Muscle layer of duodenum (tissue), 2 donors: ENCODE data around the gene NISCH.

Experiments used
- H3K27ac ChIP-seq: one replicate; pipeline ENCODE4 v1.7.0; 2013; ENCODE audit warnings: mild to moderate bottlenecking, low read length
- H3K27me3 ChIP-seq: one replicate; pipeline ENCODE4 v1.7.0; 2013; ENCODE audit warnings: low read depth, mild to moderate bottlenecking, control low read depth, low read length
- H3K36me3 ChIP-seq, 2 donors: one replicate each; pipeline ENCODE4 v1.7.0; 2013; ENCODE audit warnings: low read length in 2 of 2, control low read depth in 1 of 2, mild to moderate bottlenecking in 1 of 2; ENCODE audit not compliant: insufficient read depth in 2 of 2, control insufficient read depth in 1 of 2
- H3K4me1 ChIP-seq, 2 donors: one replicate each; pipeline ENCODE4 v1.7.0; 2013; ENCODE audit warnings: low read length in 2 of 2, mild to moderate bottlenecking in 2 of 2, control low read depth in 1 of 2, moderate library complexity in 1 of 2; ENCODE audit not compliant: insufficient read depth in 2 of 2, control insufficient read depth in 1 of 2
- H3K4me3 ChIP-seq, 2 donors: one replicate each; pipeline ENCODE4 v1.7.0; 2013; ENCODE audit warnings: low read length in 2 of 2, low read depth in 1 of 2, mild to moderate bottlenecking in 1 of 2
- H3K9me3 ChIP-seq, 2 donors: one replicate each; pipeline ENCODE4 v1.7.0; 2013; ENCODE audit warnings: low read length in 2 of 2, control low read depth in 1 of 2, mild to moderate bottlenecking in 1 of 2; ENCODE audit not compliant: control insufficient read depth in 1 of 2
- donor health status: healthy.

Gene NISCH

DNA sequence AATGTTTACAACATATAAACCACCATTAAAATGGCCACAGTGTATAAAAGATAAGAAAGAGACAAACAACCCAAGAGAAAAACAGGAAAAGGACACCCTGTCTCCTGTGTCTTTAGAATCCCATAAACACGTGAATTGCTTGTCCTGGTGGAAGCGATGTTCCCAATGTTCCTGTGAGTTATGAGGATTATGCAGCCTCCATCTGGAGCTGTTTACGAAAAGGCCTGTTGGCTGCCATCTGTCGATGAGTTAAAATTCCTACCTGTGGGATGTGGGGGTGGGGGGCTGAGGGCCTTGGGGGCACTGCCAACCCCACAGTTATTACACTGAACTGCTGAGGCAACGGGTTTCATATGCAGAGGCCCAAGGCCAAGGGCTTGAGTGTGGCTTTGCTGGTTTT is 13.6 kb downstream of the NISCH start:
- Histone ChIP-seq H3K27me3 (no peaks in the 10 kb centered on the region), H3K27ac (no peak overlapping the region), H3K4me3 (no peak overlapping the region), H3K9me3 (no peaks in the 10 kb centered on the region), H3K4me1 (peaks cover 11 to 19% of the 10 kb centered on the region in 2 donors), H3K36me3 (peaks cover 20 to 35% of the 10 kb centered on the region in 2 donors)

DNA sequence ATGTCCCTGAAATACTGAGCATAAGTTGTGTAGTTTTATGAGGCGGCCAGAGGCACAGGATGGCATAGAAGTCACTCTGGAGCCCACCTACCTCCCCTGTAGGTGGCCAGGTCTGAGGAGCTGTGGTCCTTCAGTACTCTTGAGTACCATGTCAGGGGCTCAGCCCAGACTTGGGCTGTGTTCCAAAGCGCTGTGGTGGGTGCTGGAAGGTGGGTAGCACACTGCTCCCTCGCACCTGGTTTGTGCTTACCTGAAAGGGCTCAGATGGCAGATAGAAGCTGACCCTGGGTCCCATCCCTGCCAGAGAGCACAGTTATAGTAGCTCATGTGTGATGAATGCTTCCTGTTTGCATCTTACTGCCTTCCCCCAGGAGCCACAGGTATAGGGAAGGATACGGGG is 15.5 kb downstream of the NISCH start:
- no peaks in the 10 kb centered on the region for H3K9me3 ChIP-seq
- H3K27me3 ChIP-seq = no peaks in the 10 kb centered on the region
- no peak overlapping the region for H3K27ac ChIP-seq
- no peak overlapping the region for H3K4me3 ChIP-seq
- H3K36me3 ChIP-seq = peaks cover 31 to 51% of the 10 kb centered on the region in 2 donors
- peaks cover 11 to 16% of the 10 kb centered on the region in 2 donors for H3K4me1 ChIP-seq

GRCh38 chr3:52471371-52472238 is 16.2 kb downstream of the NISCH start:
- H3K4me1 ChIP-seq = peaks cover 9 to 11% of the 10 kb centered on the region in 2 donors
- no peaks in the 10 kb centered on the region for H3K27me3 ChIP-seq
- no peak overlapping the region for H3K4me3 ChIP-seq
- H3K36me3 ChIP-seq = peaks cover 38 to 58% of the 10 kb centered on the region in 2 donors
- no peak overlapping the region for H3K27ac ChIP-seq
- no peaks in the 10 kb centered on the region for H3K9me3 ChIP-seq

DNA sequence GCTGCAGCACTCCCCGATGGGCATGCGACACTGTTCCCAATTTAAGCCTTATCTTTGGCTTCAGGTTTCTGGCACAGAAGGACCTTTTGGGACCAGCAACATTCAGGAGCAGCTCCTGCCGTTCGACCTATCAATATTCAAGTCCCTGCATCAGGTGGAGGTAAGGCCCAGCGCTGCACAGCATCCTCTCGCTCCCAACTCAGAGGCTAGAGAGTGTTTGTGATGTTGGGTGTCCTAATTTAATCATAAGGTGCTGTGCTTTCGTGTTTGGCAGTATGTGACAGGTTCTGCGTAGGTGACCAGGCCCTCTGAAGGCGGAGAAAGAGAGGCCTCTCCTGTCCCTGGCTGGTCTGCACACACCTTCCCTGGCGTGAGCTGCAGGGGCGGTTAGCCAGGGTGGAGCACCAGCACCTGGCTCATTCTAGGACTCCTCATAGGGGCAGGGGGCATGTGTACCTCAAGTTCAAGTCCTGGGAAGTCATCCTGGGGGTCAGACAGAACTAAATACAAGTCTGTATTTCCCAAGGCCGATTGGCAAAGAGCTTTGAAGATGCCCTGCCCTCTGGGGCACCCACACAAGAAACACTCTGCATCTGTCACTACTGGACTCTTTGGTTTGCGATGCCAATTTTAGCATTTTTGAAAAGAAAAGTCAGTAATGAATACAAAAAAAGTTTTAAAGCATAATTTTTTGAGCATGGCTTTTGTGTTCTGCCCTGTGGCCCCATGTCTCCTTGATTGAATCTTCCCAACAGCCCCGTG is 17.0 kb downstream of the NISCH start:
- H3K27ac ChIP-seq = no peak overlapping the region
- H3K36me3 ChIP-seq = peaks cover 43 to 66% of the 10 kb centered on the region in 2 donors
- no peak overlapping the region for H3K4me3 ChIP-seq
- H3K4me1 ChIP-seq = peaks cover 6 to 11% of the 10 kb centered on the region in 2 donors
- H3K27me3 ChIP-seq = no peaks in the 10 kb centered on the region
- no peaks in the 10 kb centered on the region for H3K9me3 ChIP-seq

DNA sequence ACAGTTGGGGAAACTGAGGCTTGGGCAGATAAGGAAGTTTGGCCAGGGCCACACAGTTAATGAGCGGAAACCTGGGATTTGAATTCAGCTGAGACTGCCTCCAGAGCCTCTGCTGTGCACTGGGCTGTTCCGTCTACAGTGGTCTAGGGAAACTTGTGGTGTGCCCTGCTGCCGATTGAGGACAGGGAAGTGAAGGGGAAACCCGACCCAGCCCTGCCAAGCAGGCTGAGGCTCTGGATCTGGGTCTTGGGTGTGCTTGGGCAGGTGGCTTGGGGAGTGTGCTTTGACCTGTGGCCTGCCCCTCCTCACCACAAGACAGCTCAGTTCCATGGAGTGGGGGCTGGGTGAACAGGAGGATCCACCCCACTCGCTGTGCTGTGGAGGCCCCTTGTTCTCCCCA is 17.6 kb downstream of the NISCH start:
- no peaks in the 10 kb centered on the region for H3K9me3 ChIP-seq
- peaks cover 50 to 72% of the 10 kb centered on the region in 2 donors for H3K36me3 ChIP-seq
- no peak overlapping the region for H3K4me3 ChIP-seq
- H3K27ac ChIP-seq = no peak overlapping the region
- H3K27me3 ChIP-seq = no peaks in the 10 kb centered on the region
- peaks cover 5 to 11% of the 10 kb centered on the region in 2 donors for H3K4me1 ChIP-seq

DNA sequence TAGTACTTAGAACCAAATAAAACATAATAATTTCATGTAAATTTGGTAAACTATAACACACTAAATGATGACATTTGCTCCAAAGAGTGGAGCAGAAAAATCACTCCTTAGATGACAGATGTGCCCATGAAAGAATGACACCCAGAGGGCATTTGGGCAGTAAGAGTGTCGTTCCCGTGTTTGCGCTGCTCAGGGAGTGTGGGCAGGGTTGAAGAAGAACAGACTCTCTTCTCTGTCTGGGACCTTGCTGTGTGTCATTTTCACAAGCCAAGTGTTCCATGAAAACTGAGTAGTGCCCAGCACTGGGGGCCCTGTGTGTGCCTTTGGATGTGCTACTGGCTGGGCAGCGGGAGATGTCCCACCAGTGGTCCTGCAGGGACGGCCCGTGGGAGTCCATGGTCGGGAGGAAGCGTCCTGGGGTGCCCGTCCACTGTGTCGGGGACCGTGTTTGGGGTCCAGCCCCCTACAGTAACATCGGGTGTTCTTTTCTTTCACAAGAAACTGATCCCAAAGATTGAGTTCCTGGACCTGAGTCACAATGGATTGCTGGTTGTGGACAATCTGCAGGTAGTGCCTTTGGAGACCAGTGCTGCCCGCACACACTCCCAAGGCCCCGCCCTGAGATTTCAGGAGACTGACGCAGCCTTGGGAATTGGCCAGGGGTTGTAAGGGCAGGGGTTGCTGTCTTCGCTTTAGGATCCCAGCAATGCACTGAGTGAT is 21.8 kb downstream of the NISCH start:
- peaks cover 85 to 95% of the 10 kb centered on the region in 2 donors for H3K36me3 ChIP-seq
- H3K27ac ChIP-seq = no peak overlapping the region
- H3K4me3 ChIP-seq = no peak overlapping the region
- H3K27me3 ChIP-seq = no peaks in the 10 kb centered on the region
- no peaks in the 10 kb centered on the region for H3K9me3 ChIP-seq
- peaks cover 0 to 3% of the 10 kb centered on the region in 2 donors for H3K4me1 ChIP-seq

- no peaks in the 10 kb centered on the region for H3K27me3 ChIP-seq
- no peak overlapping the region for H3K27ac ChIP-seq
- peaks cover 0 to 2% of the 10 kb centered on the region in 2 donors for H3K4me1 ChIP-seq
- peaks cover 81 to 95% of the 10 kb centered on the region in 2 donors for H3K36me3 ChIP-seq
- H3K4me3 ChIP-seq = no peak overlapping the region
- H3K9me3 ChIP-seq = no peaks in the 10 kb centered on the region
Observed at GRCh38 chr3:52477796-52478095, 22.3 kb downstream of the NISCH start.

- H3K4me3 ChIP-seq = no peak overlapping the region
- no peak overlapping the region for H3K27ac ChIP-seq
- peaks cover 67 to 84% of the 10 kb centered on the region in 2 donors for H3K36me3 ChIP-seq
- no peaks in the 10 kb centered on the region for H3K9me3 ChIP-seq
- peaks cover 0 to 17% of the 10 kb centered on the region in 2 donors for H3K4me1 ChIP-seq
- H3K27me3 ChIP-seq = no peaks in the 10 kb centered on the region
Observed at GRCh38 chr3:52479037-52479876, 23.9 kb downstream of the NISCH start.

DNA sequence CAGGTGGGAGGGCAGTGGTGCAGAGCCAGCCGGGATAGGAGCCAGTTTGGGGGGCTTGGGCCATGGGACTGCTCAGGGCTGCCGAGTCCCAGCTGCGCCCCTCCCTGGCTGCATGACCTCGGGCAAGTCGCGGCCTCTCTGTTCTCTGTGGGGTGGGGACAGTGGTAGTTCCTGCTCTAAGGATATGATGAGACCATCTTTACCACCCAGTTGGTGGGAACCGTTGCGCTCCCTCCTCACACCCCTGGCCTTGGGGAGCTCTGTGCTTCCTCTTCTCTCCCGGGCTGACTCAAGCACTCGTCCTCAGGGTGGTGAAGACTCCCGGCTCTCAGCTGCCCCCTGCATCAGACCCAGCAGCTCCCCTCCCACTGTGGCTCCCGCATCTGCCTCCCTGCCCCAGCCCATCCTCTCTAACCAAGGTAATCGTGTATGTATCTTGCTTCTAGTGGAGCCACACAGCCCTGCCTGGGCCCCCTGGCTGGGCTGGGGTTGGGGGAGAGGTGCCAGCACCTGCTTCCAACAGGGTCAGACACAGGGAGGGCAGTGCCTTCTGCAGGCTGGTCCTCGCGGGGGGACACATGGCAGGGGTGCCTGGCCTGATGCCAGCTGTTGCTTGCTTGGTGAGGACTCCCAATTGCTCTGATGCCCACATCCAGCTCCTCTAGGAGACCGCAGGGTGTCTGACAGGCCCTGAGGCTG is 24.6 kb downstream of the NISCH start:
- H3K27ac ChIP-seq = no peak overlapping the region
- H3K9me3 ChIP-seq = no peaks in the 10 kb centered on the region
- peaks cover 64 to 78% of the 10 kb centered on the region in 2 donors for H3K36me3 ChIP-seq
- no peak overlapping the region for H3K4me3 ChIP-seq
- H3K27me3 ChIP-seq = no peaks in the 10 kb centered on the region
- peaks cover 0 to 25% of the 10 kb centered on the region in 2 donors for H3K4me1 ChIP-seq
